Liver (tissue), 9 donors: ENCODE results near the gene TSHZ2. TPM values are rescaled to one million over a fixed set of nuclear protein-coding genes. Genes with fewer than 3 reads are reported as not detected.

Experiments
- DNase-seq: peaks from one replicate; pipeline ENCODE4 v3.0.0-alpha.2; 2017; ENCODE audit warnings: low spot score
- H3K27ac ChIP-seq, 2 donors: one replicate each; pipeline ENCODE4 v1.7.0; 2013; ENCODE audit warnings: inconsistent platforms in 2 of 2, low read length in 2 of 2, control low read depth in 1 of 2, low read depth in 1 of 2, mild to moderate bottlenecking in 1 of 2
- H3K27me3 ChIP-seq, 4 donors: one replicate each; pipeline versions ENCODE4 v1.6.1 to v1.7.0; 2013; ENCODE audit warnings: low read length in 3 of 4, inconsistent platforms in 1 of 4, mild to moderate bottlenecking in 1 of 4, moderate library complexity in 1 of 4; ENCODE audit not compliant: control insufficient read depth in 4 of 4, insufficient read depth in 4 of 4
- H3K36me3 ChIP-seq, 4 donors: one replicate each; pipeline versions ENCODE4 v1.6.1 to v1.7.0; 2013; ENCODE audit warnings: low read length in 3 of 4, mild to moderate bottlenecking in 3 of 4, low read depth in 1 of 4, moderate library complexity in 1 of 4; ENCODE audit not compliant: control insufficient read depth in 4 of 4, insufficient read depth in 3 of 4
- H3K4me1 ChIP-seq, 4 donors: one replicate each; pipeline versions ENCODE4 v1.6.1 to v1.7.0; 2013; ENCODE audit warnings: low read length in 3 of 4, mild to moderate bottlenecking in 3 of 4, moderate library complexity in 1 of 4; ENCODE audit not compliant: control insufficient read depth in 4 of 4, insufficient read depth in 4 of 4
- H3K4me3 ChIP-seq, 3 donors: one replicate each; pipeline versions ENCODE4 v1.6.1 to v1.7.0; 2013; ENCODE audit warnings: low read length in 3 of 3, control low read depth in 1 of 3, low read depth in 1 of 3, mild to moderate bottlenecking in 1 of 3
- H3K9ac ChIP-seq, 2 donors: one replicate each; pipeline ENCODE4 v1.7.0; 2013; ENCODE audit warnings: low read length in 2 of 2, mild to moderate bottlenecking in 2 of 2, moderate library complexity in 2 of 2, control low read depth in 1 of 2, low read depth in 1 of 2
- H3K9me3 ChIP-seq, 4 donors: one replicate each; pipeline versions ENCODE4 v1.6.1 to v1.7.0; 2013; ENCODE audit warnings: low read length in 3 of 4; ENCODE audit not compliant: control insufficient read depth in 4 of 4
- FOXA1 ChIP-seq: IDR thresholded peaks from 2 replicates; pipeline ENCODE4 v1.6.1; 2016; ENCODE audit warnings: antibody characterized with exemption
- FOXA2 ChIP-seq: IDR thresholded peaks from 2 replicates; pipeline ENCODE4 v1.6.1; 2016; ENCODE audit warnings: antibody characterized with exemption
- GABPA ChIP-seq, 2 donors: IDR thresholded peaks in 1 of 2; conservative IDR thresholded peaks in 1 of 2; 2 replicates each; pipeline ENCODE4 v1.6.1; 2016; ENCODE audit warnings: antibody characterized with exemption in 2 of 2, mild to moderate bottlenecking in 1 of 2, moderate library complexity in 1 of 2
- HNF4A ChIP-seq, 2 donors: conservative IDR thresholded peaks; 2 replicates each; pipeline ENCODE4 v1.6.1; 2016; ENCODE audit warnings: antibody characterized with exemption in 2 of 2, mild to moderate bottlenecking in 2 of 2
- HNF4G ChIP-seq: IDR thresholded peaks from 2 replicates; pipeline ENCODE4 v1.6.1; 2016; ENCODE audit warnings: antibody characterized with exemption
- JUND ChIP-seq, 2 donors: IDR thresholded peaks; 2 replicates each; pipeline ENCODE4 v1.6.1; 2016; ENCODE audit warnings: antibody characterized with exemption in 2 of 2
- NR2F2 ChIP-seq: IDR thresholded peaks from 2 replicates; pipeline ENCODE4 v1.6.1; 2016; ENCODE audit warnings: antibody characterized with exemption
- RAD21 ChIP-seq, 2 donors: IDR thresholded peaks; 2 replicates each; pipeline ENCODE4 v1.6.1; 2016; ENCODE audit warnings: antibody characterized with exemption in 2 of 2, mild to moderate bottlenecking in 2 of 2
- TAF1 ChIP-seq: conservative IDR thresholded peaks from 2 replicates; pipeline ENCODE4 v1.6.1; 2016; ENCODE audit warnings: antibody characterized with exemption, mild to moderate bottlenecking
- YY1 ChIP-seq: IDR thresholded peaks from 2 replicates; pipeline ENCODE4 v1.6.1; 2016; ENCODE audit warnings: antibody characterized with exemption, mild to moderate bottlenecking
- WGBS: extraction: QIAGEN DNeasy Blood & Tissue Kit; methylation state at CpG from one replicate; pipeline ENCODE4 v1.1.7; 2013; 5-methylcytosine and 5-hydroxymethylcytosine counted together
- polyA plus RNA-seq, 2 donors: library from polyadenylated mRNA; stranded (reverse) in 1 of 2; unstranded in 1 of 2; fragments of 200-250 nt in 1 of 2; fragments of >200 nt in 1 of 2; fragmentation: Nextera tagmentation in 1 of 2; extraction: Ambion mirVana in 1 of 2; gene quantifications; one replicate each; pipeline versions ENCODE4 v1.2.1 to v1.2.3, GENCODE V29; 2013 to 2015
- total RNA-seq, 2 donors: library from RNA; depleted of rRNA; stranded (reverse); fragments of >200 nt; gene quantifications; one replicate each; pipeline ENCODE4 v1.2.3, GENCODE V29; 2014
- TF ChIP-seq, protein P1 (sequence below): fragments of 150-350 bp; IDR thresholded peaks from 2 replicates; pipeline ENCODE4 v1.5.1; 2017; ENCODE audit warnings: improper control_type of control experiment, low read depth, low read length; ENCODE audit not compliant: missing input control
- TF ChIP-seq, protein P2 (sequence below): IDR thresholded peaks from 2 replicates; pipeline ENCODE4 v1.6.1; 2016; ENCODE audit warnings: antibody characterized with exemption
- TF ChIP-seq, protein P3 (sequence below): IDR thresholded peaks from 2 replicates; pipeline ENCODE4 v1.6.1; 2016; ENCODE audit warnings: antibody characterized with exemption
- TF ChIP-seq, protein P4 (sequence below): IDR thresholded peaks from 2 replicates; pipeline ENCODE4 v1.6.1; 2016; ENCODE audit warnings: antibody characterized with exemption, mild to moderate bottlenecking
- donor health status: healthy.
- donor health status: healthy.
- donor health status: healthy.
- donor health status: healthy.
- donor health status: healthy.

The TSHZ2 gene
- total and polyA plus RNA-seq, 4 donors = 2.9 to 11.3 (median 7.8) TPM

DNA sequence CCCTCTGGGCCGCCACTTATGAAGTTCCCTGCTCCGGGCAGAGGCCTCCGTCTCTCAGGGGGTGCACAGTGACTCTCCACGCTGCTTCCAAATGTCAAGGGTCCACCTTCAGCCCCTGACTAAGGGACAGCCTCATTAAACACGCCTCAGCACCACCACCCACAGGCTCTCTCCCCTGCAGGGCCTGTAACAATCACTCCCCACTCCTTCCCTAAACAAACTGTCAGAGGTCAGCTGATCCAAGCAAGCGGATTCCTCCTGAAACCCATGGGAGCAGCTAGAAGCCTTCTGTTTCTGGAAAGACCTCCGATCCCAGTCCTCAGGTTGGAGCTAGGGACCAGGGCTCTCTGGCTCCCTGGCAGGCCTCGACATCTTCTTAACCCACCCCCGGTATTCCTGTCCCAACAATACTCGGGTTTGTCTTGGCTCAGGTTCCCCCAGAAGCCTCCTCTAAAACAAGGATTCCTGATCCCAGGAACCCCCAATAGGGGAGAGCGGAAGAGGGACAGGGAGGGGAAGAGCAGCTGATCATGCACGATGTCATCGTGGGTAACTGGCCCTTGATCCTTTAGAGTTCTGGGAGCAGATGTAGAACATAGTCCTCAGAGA is 440.5 kb downstream of the TSHZ2 start:
- H3K36me3 ChIP-seq = no peaks in the 10 kb centered on the region
- H3K27me3 ChIP-seq = no peaks in the 10 kb centered on the region
- peak; percentile 34 for DNase-seq
- H3K9ac ChIP-seq = no peak overlapping the region
- H3K27ac ChIP-seq = no peak overlapping the region
- 79% methylated on average over 13 of the region's 13 CpGs for WGBS
- H3K4me3 ChIP-seq = no peak overlapping the region
- H3K9me3 ChIP-seq = no peaks in the 10 kb centered on the region
- no peak for TF ChIP-seq YY1
- no peak for TF ChIP-seq FOXA1
- no peak for TF ChIP-seq JUND (IDR thresholded peaks at IDR 0.05)
- no peak for TF ChIP-seq TAF1
- TF ChIP-seq GABPA (IDR thresholded peaks at IDR 0.05 in 1 of 2, conservative IDR thresholded peaks at IDR 0.05 in 1 of 2) = no peak
- TF ChIP-seq, protein P1, sequence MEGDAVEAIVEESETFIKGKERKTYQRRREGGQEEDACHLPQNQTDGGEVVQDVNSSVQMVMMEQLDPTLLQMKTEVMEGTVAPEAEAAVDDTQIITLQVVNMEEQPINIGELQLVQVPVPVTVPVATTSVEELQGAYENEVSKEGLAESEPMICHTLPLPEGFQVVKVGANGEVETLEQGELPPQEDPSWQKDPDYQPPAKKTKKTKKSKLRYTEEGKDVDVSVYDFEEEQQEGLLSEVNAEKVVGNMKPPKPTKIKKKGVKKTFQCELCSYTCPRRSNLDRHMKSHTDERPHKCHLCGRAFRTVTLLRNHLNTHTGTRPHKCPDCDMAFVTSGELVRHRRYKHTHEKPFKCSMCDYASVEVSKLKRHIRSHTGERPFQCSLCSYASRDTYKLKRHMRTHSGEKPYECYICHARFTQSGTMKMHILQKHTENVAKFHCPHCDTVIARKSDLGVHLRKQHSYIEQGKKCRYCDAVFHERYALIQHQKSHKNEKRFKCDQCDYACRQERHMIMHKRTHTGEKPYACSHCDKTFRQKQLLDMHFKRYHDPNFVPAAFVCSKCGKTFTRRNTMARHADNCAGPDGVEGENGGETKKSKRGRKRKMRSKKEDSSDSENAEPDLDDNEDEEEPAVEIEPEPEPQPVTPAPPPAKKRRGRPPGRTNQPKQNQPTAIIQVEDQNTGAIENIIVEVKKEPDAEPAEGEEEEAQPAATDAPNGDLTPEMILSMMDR = no peak
- TF ChIP-seq, protein P2, sequence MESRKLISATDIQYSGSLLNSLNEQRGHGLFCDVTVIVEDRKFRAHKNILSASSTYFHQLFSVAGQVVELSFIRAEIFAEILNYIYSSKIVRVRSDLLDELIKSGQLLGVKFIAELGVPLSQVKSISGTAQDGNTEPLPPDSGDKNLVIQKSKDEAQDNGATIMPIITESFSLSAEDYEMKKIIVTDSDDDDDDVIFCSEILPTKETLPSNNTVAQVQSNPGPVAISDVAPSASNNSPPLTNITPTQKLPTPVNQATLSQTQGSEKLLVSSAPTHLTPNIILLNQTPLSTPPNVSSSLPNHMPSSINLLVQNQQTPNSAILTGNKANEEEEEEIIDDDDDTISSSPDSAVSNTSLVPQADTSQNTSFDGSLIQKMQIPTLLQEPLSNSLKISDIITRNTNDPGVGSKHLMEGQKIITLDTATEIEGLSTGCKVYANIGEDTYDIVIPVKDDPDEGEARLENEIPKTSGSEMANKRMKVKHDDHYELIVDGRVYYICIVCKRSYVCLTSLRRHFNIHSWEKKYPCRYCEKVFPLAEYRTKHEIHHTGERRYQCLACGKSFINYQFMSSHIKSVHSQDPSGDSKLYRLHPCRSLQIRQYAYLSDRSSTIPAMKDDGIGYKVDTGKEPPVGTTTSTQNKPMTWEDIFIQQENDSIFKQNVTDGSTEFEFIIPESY = no peak
- no peak for TF ChIP-seq HNF4G
- no peak for TF ChIP-seq FOXA2
- TF ChIP-seq, protein P3, sequence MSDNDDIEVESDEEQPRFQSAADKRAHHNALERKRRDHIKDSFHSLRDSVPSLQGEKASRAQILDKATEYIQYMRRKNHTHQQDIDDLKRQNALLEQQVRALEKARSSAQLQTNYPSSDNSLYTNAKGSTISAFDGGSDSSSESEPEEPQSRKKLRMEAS = no peak
- no peak for TF ChIP-seq RAD21 (IDR thresholded peaks at IDR 0.05)
- no peak for TF ChIP-seq NR2F2
- TF ChIP-seq HNF4A (conservative IDR thresholded peaks at IDR 0.05) = no peak
- TF ChIP-seq, protein P4, sequence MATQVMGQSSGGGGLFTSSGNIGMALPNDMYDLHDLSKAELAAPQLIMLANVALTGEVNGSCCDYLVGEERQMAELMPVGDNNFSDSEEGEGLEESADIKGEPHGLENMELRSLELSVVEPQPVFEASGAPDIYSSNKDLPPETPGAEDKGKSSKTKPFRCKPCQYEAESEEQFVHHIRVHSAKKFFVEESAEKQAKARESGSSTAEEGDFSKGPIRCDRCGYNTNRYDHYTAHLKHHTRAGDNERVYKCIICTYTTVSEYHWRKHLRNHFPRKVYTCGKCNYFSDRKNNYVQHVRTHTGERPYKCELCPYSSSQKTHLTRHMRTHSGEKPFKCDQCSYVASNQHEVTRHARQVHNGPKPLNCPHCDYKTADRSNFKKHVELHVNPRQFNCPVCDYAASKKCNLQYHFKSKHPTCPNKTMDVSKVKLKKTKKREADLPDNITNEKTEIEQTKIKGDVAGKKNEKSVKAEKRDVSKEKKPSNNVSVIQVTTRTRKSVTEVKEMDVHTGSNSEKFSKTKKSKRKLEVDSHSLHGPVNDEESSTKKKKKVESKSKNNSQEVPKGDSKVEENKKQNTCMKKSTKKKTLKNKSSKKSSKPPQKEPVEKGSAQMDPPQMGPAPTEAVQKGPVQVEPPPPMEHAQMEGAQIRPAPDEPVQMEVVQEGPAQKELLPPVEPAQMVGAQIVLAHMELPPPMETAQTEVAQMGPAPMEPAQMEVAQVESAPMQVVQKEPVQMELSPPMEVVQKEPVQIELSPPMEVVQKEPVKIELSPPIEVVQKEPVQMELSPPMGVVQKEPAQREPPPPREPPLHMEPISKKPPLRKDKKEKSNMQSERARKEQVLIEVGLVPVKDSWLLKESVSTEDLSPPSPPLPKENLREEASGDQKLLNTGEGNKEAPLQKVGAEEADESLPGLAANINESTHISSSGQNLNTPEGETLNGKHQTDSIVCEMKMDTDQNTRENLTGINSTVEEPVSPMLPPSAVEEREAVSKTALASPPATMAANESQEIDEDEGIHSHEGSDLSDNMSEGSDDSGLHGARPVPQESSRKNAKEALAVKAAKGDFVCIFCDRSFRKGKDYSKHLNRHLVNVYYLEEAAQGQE = no peak
- H3K4me1 ChIP-seq = no peaks in the 10 kb centered on the region

DNA sequence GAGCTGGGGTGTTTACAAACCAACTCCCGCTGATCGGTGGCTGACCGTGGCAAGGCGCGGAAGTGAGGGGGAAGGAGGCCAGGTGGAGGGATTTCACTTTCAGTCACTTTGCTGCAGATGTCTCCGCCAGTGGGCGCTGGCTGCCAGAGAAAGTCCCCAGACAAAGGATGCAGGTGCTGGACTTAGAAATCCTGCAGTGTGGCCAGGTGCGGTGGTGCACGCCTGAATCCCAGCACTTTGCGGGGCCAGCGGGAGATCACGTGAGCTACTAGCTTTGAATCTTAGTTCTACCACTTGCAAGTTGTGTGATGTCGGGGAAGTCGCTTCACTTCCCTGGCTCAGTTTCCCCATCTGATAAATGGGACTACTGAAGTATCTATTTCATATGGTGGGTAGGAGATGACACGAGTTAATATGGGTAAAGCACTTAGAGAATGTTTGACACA is 441.1 kb downstream of the TSHZ2 start:
- 71% methylated on average over 15 of the region's 15 CpGs for WGBS
- H3K27me3 ChIP-seq = no peaks in the 10 kb centered on the region
- H3K9me3 ChIP-seq = no peaks in the 10 kb centered on the region
- DNase-seq = peak; percentile 55
- no peak overlapping the region for H3K27ac ChIP-seq
- no peak overlapping the region for H3K4me3 ChIP-seq
- no peak for TF ChIP-seq YY1
- TF ChIP-seq JUND (IDR thresholded peaks at IDR 0.05) = no peak
- no peak for TF ChIP-seq FOXA2
- TF ChIP-seq, protein P1 = peak; percentile 24
- peak in 1 of 2 donors; percentile 75 for TF ChIP-seq RAD21 (IDR thresholded peaks at IDR 0.05)
- H3K36me3 ChIP-seq = no peaks in the 10 kb centered on the region
- no peak overlapping the region for H3K9ac ChIP-seq
- no peaks in the 10 kb centered on the region for H3K4me1 ChIP-seq
